GM18868 (cell line): ENCODE results near the gene ETV5.
A peak's percentile ranks its signal among the peaks of the same experiment; 100 is the strongest.

Source experiments
- ATAC-seq: cut with Tn5 transposase; IDR thresholded peaks from one replicate; pipeline ENCODE4 v1.9.1; 2021; ENCODE audit warnings: mild to moderate bottlenecking, moderate library complexity; ENCODE audit not compliant: unreplicated experiment

Gene ETV5

DNA sequence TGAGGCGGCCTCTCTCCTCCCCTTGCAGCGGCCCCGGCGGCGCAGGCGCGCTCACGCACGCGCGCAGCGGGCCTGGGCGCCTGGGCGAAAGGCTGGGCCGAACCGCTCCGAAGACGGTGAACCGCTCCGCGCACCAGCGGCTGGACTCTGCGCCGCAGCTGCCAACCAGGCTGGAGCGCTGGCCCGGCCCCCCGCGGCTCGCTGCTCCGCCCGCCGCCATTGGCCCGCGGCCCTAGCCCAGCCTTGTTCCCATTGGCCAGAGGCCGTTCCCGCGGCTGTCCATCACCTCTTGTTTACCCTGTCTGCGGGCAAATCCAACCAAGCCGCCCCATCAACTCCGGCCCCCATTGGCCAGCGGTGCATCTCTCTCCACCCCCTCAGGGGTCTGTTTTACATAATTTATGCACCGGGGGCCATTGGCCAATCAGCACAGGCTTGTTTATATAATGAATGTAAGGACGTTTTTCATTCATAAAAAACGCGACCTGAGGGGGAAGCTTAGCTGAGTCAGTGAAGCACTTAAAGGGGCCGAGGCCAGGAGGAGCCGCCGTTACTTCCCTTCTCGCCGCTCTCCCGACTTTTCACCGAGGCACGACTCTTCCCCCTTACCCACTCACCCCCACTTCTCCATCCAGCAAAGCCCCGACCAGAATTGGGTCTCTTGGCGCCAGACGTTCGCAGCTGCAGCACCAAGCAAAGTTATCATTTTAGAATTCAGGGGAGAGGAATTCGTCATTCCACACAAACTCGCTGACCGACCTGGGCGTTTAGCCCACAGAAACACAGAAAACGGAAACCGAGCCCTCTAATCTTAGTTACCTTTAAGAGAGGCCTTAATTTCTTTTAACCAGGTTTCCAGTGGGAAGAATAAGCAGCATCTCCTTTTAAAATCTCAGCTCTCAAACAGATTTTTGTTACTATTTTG is at the start of gene ETV5:
TSS of gene ETV5 (minus strand) at position 149 of the 925 bp plus-strand sequence. CDS start 3,221 bp downstream, outside the sequence.
- peak; percentile 86 for ATAC-seq

DNA sequence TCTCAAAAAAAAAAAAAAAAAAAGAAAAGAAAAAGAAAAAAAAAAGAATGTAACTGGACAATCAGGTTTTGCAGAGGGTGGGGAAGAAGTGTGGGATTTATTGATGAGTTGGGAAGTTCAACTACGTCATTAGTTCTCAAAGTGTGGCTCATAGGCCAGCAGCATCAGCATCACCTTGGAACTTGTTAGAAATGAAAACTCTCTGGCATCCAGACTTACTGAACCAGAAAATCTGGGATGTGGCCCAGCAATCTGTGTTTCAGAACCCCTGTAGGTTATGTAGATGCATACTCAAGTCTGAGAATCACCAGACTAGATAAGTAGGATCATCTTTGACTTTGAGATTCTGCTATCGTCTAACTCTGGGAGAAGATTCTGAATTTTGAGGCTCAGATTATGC is 45.8 kb upstream of the ETV5 start:
- no peak for ATAC-seq

DNA sequence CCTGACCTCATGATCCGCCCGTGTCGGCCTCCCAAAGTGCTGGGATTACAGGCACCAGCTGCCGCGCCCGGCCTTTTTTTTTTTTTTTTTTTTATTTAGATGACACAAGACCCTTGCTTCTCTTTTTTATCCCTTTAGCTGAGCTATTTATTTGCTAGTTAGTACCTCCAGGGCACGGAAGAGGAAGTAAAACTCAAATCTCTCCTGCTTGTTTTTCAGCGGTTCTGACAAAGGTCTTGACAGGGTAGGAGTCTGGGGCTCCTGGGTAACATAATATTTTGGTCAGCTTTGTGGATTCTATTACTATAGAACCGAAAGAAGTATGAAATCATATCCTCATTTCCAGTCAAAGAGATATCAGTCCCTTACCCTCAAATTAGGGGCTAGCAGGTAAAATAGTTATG is 44.0 kb upstream of the ETV5 start:
- peak; percentile 87 for ATAC-seq

DNA sequence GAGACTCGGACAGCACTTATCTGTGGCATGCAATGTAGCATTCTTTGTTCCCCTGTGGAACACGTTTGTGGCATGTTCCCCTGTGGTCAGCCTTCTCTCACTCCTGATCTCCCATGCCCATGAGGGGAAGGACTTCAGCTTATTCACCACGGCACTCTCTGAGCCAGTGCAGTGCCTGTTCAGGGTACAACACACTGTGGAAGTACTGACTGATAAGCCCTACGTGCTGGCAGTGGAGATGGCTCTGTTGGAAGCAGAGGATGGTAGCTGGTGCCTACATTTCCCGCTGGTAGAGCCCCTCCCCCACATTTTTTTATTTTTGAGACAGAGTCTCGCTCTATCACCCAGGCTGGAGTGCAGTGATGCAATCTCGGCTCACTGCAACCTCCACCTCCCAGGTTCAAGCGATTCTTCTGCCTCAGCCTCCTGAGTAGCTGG is 43.5 kb upstream of the ETV5 start:
- peak; percentile 21 for ATAC-seq

DNA sequence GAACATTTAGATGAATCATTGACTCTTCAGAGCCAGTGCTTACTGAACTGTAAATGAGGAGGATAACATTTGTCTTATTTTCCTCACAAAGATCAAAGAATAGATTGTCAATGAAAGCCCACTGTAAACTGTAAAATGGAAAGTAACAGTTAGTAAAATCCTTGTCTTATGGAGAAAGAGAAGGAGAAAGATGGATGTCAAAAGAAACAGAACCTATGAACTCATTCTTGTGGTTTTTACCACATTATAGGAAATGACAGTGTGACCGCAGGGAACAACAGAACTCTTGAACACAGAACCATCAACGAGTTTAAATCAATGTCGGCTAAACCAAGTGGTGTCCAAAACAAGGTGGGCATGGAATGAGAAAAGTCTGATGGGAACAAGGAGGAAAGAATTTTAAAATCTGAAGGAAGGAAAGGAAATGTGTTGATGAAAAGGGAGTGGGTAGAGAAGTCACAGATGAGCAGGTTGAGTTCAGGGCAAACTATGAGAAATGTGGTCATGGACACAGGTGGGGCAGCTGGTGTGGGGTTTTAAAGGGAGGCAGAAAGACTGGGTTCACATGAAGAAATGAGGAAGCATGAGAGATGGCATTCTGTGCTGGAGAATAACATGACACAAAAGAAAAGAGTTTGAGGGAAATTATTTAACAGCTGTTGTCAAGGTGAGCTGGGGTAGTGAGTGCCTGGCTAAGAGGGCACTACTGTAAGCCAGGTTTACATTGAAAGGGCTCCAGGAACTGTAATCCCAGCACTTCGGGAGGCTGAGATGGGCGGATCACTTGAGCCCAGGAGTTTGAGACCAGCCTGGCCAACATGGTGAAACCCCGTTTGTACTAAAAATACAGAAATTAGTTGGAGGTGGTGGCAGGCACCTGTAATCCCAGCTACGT is 42.4 kb upstream of the ETV5 start:
- ATAC-seq: peak; percentile 32

DNA sequence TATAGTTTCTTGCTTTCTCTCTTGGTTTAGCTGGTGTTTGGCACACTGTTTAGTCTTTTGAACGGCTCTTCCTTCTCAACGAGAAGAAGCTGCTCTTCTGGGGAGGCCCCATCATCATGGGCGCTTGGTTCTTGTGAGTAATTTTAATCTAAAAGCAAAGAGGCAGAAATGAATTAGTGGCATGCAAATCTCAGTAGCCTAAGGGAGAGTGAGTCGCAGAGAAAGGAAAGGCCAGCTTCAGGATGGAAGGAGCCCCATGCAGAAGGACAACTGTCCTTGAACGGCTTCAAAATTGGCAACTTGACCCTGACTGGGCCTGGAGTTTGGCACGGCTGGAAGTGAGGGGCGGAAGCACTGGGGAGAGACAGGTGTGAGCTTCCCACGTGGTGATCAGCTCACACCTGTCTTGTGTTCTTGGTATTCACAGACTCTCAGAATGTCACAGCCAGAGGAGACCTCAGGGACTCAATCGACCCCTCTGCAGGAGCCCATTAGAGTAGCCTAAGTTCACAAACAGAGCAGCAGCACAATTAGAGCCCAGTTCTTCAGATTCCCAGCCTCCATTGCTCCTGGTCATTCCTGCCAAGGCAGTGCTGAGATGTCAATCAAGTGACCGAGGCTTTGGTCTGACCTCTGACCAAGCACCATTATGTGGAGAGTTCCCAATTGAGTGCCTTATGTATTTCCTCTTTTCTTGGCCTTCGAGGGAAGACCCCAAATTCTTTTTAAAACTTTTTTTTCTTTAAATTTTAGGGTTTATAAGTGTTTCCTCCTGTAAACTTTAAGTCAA is 41.3 kb upstream of the ETV5 start:
- no peak for ATAC-seq

DNA sequence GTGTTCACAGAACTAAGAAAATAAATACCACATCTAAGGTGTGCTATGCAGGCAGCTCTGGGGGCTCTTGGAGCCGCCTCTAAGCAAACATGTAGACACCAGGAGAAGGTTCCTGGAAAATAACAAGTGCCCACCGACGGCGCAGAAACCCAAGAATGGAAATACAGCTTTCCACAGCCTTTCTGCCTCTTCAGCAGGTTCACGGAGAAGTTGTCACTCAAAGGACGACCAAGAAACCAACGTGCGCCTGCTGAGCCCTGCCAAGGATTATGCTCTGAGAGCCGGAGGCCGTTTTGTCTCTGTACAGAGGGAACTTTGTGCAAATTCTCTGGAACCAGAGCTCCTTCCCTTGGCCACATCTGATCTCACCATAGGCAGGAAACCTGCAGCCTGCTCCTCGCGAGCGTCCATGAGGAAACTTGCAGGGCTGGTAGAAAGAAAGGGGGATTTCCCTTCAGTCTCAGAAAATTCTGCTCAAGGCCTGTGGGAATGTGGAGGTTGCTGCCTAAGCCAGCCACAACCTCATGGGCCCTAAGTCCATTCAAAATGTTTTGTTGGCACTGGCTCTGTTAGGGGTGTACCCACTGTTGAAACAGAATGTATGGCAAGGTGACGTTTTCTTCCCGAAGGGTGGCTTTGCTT is 40.6 kb upstream of the ETV5 start:
- no peak for ATAC-seq

DNA sequence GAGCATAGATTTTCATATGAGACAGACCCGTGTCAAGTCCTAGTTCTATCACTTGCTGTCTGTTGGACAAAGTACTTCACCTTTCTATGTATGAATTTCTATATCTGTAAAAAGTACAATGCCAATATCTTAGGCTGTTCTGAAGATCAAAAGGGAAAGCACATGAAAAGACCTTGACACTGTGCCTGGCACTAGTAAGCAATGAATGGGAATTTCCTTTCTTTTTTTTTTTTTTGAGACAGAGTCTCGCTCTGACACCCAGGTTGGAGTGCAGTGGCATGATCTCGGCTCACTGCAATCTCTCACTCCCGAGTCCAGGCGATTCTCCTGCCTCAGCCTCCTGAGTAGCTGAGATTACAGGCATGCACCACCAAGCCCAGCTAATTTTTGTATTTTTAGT is 35.4 kb upstream of the ETV5 start:
- ATAC-seq: no peak

DNA sequence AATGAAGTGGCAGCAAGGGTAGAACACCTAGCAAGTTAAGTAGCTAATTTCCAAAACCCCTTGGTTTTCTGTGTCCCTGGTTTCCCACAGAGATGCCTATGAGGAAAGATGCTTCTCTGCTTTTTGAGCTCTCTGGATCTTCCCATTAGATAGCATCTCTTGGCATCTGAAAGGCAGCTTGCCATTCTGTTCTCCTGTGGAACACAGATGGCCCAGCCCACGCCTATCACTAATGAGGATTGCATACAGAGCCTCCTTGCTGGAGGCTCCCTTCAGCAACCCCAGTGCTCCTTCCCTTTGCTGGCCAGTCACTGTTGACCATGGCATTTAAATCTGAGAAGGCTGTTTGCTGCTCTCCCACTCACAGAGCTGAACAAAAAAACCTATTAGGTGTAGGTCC is 34.4 kb upstream of the ETV5 start:
- ATAC-seq: no peak

DNA sequence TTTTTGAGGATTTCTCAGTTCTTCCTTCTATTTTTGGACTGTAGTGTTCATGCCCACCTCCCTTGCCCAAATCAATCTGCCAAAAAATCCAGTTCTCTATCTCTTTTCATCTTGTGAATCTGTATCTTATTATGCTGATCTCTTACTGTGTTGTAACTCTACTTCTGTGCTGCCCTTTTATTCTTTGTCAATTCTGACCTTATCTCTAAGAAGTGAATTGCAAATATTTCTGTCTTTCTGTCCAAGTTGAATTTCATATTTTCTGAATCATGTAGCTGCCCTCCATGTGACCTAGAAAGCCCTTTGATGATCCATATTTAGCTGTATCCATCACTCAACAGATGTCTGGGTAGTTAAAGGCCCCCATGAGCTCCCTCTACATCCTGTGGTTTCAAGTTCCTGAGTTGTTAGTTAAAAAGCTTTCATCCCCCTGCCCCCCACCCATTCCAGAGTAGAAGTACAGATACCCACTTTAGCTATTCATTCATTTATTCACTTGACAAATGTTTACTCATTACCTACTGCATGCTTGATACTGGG is 33.6 kb upstream of the ETV5 start:
- ATAC-seq: no peak

DNA sequence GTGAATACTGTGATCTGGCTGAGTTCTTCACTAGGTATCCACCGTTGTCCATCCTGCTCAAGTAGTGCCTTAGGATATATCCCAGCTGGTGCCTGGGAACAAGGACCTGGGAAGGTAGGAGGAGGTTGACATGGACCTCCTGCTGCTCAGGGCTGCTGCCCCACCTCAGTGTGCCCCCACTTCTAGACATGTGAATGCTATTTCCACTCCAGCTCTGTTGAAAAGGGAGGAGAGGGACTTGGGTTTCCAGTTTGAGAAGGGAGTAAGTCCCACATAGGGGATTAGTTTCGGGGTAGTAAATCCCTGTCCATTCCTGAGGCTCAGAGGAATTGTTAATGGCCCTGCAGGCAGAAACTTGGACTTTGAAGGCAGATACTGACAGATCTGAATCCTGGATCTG is 32.9 kb upstream of the ETV5 start:
- ATAC-seq: no peak

DNA sequence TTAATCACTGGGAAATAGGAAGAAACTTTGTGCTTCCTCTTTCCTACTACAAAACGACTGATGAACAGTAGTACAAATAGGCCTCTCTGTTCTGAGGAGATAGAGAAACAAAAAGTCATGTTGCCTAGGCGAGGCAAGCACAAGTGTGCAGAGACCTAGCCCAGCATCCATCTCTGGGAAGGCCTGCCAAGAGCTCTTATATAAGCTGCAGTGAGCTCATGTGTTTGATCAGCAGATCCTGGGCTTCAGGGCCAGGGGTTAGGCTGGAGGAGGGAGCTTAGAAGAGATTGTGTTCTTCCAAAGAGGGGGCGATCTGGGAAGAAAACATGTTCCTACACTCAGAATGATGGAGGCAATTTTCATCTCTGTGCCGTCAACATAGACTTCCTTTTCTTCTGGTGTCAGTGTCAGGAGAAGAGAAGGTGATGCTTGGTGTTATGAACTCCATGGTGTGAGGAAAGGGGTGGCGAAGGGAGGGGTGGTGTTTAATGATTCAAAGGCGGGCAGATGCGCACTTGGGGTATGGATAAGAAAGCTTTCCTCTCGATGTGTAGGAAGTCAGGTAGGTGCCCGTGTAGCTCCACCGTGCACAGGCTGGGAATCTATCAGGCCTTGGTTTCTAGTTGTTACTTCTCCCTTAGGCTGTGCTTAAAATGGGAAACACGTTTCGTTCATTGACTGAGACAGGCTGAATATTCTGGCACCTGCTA is 29.5 kb upstream of the ETV5 start:
- ATAC-seq: no peak

DNA sequence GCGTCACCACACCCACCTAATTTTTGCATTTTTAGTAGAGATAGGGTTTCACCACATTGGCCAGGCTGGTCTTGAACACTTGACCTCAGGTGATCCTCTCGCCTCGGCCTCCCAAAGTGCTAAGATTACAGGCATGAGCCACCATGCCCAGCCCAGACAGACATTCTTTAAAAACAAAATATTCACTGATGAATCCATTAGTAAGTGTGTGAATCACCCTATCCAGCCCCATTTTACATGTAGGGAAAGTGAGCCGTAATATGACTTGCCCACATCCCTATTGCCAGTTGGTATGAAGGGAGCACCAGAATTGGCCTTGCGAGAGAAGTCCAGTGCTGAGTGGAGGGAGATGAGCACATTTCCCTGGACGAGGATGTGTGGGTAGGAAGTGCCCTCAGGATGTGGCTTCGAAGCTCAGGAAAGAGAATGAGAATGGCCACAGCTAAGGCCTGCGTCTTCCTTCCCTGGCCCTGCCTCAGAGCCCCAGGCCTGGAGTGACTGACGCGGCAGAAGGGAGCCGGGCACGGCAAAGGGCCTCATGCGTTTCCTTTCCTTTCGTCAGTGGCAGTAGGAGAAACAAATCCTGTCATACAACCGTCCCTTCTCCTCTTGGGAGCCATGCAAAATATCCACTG is 28.3 kb upstream of the ETV5 start:
- no peak for ATAC-seq

DNA sequence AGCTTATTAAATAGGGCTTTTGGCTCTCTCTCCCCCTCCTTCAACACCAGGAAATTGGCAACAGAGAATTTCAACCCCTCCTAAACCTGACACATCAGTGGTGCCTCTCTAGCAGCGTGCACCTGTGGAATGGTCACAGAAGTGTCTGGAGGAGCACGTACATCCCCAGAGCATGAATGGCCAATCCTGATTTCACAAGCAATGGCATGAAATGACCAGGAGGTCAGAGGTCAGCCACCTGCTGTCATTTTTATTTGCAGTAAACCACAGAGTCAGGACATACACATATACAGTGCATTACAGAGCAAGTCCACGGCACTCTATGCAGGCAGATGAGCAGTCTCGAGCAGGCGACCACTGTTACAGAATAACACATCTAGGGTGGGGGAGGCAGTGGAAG is 25.1 kb upstream of the ETV5 start:
- no peak for ATAC-seq

DNA sequence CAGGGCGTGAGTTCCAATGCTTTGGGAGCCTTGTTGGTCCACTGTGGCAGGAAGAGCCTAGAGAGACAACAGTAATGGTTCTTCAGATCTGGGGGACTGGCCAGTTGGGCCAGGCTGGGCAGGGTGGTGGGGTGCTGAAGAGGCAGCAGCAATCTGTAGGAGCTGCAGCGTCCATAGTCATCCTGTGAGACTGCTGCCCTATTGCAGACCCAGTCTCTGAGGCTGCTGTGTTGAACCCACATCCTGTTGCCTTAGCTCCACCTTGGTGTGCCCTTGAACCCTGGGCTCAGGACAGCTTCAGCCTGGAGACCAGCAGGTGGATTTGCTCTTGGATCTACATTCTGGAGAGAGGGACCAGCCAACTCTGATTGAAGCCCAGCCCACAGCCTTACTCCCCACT is 23.6 kb upstream of the ETV5 start:
- ATAC-seq: no peak

DNA sequence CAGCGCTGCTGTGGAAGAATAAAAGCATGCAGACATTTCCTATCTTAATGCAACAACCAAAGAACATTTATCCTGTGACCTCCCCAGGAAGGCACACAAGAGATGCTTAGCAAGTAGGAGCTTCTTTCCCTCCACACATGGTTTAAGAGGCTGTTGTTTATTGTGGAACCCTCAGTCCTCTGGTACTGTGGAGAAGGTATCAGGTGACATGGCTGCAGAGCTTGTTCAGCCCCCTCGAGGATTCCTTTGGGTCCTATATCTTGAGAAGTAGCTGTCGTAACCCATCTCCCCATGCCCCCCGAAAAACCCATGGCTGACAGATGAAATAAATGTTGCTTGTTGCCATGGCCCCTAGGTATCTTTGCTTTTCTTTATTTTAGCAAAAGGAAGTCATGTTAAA is 20.3 kb upstream of the ETV5 start:
- ATAC-seq: no peak

DNA sequence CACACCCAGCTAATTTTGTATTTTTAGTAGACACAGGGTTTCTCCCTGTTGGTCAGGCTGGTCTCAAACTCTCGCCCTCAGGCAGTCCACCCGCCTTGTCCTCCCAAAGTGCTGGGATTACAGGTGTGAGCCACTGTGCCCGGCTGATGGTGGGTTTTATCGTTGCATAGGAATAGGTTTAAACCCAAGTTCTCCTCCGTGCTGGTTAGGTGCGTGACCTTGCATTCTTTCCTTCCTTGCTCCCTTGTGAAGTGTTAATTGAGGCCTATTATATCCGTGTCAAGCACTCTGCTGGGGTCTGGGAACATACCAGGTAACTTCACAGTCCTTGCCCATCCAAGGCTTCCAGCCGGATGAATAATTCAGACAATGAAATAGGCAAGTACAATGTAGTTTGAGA is 19.3 kb upstream of the ETV5 start:
- no peak for ATAC-seq

DNA sequence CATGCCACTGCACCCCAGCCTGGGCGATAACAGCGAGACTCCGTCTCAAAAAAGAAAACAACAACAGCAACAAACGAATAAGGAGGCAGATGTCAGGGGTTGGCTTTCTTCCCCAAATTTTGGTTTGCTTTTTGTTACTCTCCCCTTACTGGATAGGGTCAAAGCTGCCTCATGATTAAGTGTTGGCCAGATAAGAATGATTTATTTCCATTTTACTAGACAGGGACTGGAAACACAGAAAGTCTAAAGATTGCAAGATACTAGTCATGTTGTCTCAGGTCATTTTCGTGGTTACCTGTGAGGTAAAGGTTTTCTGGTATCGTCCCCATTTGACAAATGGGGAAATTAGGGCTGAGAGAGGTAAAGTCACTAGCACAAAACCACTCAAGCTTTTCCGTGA is 18.6 kb upstream of the ETV5 start:
- ATAC-seq: no peak

DNA sequence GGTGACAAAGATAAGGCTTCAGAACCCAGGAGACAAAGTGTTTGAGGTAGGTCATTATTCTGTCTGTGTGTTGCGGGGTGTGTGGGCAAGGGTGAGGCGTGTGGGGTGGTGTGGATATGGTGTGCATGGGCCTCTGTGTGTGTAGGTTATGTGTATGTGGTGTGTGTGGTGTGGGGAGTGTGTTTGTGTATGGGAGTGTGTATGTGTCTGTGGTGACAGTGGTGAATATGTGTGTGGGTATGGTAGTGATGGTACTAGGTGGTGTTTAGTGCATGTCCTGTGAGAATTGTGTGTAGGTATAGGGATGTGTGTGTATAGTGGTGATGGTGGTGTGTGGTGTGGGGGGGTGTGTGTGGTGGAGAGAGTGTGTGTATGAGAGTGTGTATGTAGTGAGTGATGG is 16.2 kb upstream of the ETV5 start:
- ATAC-seq: no peak
